Vagina (tissue), 2 donors: ENCODE data around the gene PLAGL2. TPM values are rescaled to one million over a fixed set of nuclear protein-coding genes. Genes with fewer than 3 reads are reported as not detected.

ENCODE experiments used
- DNase-seq, 2 donors: peaks; one replicate each; pipeline ENCODE4 v3.0.0-alpha.2; 2017; ENCODE audit errors: extremely low spot score in 2 of 2
- H3K27ac ChIP-seq: fragments of 200-600 bp; sonication (generic); one replicate; pipeline ENCODE4 v1.5.1; 2019
- H3K27me3 ChIP-seq: fragments of 200-600 bp; sonication (generic); one replicate; pipeline ENCODE4 v1.5.1; 2019
- H3K36me3 ChIP-seq, 2 donors: fragments of 200-600 bp; sonication (generic); one replicate each; pipeline ENCODE4 v1.5.1; 2017 to 2019
- H3K4me1 ChIP-seq: fragments of 200-600 bp; sonication (generic); one replicate; pipeline ENCODE4 v1.5.1; 2019
- H3K4me3 ChIP-seq, 2 donors: fragments of 200-600 bp; sonication (generic); 1 replicate in 1 of 2; 2 replicates in 1 of 2; pipeline ENCODE4 v1.5.1; 2016 to 2019
- H3K9me3 ChIP-seq: fragments of 200-600 bp; sonication (generic); one replicate; pipeline ENCODE4 v1.5.1; 2019
- POLR2A ChIP-seq, 2 donors: fragments of 450-650 bp; IDR thresholded peaks; one replicate each; pipeline ENCODE4 v1.6.1; 2017; ENCODE audit warnings: antibody characterized with exemption in 2 of 2, mild to moderate bottlenecking in 2 of 2, moderate library complexity in 2 of 2
- POLR2AphosphoS5 ChIP-seq, 2 donors: sonication (generic); formaldehyde crosslinking; IDR thresholded peaks; one replicate each; pipeline ENCODE4 v1.9.0; 2017; ENCODE audit warnings: antibody characterized with exemption in 2 of 2, mild to moderate bottlenecking in 2 of 2, low read depth in 1 of 2; ENCODE audit not compliant: insufficient read depth in 1 of 2
- intact Hi-C: fragments of 100-400 bp; cut with DNase I; formaldehyde crosslinking; loops from one replicate; pipeline ENCODE4 v1.15.1; 2023
- total RNA-seq: library from RNA; depleted of rRNA; stranded (reverse); fragments of >200 nt; gene quantifications from one replicate; pipeline ENCODE4 v1.2.3, GENCODE V29; 2016
- TF ChIP-seq, protein P1 (sequence below), 3 experiments: fragments of 450-650 bp in 2 of 3; fragments of 200-600 bp in 1 of 3; sonication (generic) in 1 of 3; IDR thresholded peaks; one replicate each; pipeline ENCODE4 v1.5.1; 2017 to 2019; ENCODE audit warnings: antibody characterized with exemption in 3 of 3, mild to moderate bottlenecking in 2 of 3, moderate library complexity in 2 of 3

PLAGL2 gene
- total RNA-seq, 1 donor from 2014 or later: 8.3 TPM

DNA sequence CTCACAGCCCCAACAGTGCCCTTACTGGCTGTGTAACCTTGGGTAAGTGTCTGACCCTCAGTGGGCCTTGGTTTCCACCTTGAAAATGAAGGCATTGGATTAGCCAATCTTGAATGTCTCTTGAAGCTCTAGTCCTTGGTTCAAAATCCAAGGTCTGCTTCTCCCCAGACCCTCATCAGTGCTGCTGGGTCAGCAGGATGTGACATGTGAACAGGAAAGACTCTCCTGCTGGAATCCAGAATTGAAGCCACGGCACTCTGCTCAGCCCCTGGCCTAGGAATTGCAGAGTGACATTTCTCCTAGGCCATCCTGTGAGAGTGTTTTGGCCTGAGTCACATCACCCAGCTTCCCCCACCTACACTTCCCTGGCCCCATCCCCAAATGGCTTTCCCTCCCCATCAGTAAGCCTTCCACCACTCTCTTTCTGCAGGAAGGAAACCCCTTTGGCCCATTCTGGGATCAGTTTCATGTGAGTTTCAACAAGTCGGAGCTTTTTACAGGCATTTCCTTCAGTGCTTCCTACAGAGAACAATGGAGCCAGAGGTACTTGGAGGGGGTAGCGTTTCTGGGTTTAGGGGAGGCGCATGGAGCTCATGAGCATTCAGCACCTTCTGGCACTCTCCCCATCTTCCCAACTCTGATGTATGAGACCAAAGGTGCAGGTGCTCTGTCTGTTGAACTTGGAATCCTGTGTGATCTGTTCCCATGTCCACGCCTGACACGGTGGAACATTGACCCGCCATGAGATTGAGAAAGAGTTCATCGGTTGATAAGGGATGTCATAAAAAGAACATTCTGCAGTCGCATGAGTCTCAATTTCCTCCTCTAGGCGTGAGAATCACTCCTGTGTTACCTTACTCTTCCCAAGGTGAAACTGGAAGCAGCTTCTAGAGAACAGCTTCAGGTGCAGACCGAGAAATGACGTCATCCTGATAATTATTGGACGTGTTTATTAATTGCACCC lies 8.9 kb upstream of the PLAGL2 start:
- no peak for DNase-seq
- peaks cover 0 to 22% of the 10 kb centered on the region in 2 donors for H3K36me3 ChIP-seq
- H3K27ac ChIP-seq: no peak overlapping the region
- H3K27me3 ChIP-seq: no peaks in the 10 kb centered on the region
- intact Hi-C loops: loop anchor here (10.0 kb wide), 1 partner anchor 248 kb away; no protein-coding TSS in a partner anchor
- no peaks in the 10 kb centered on the region for H3K9me3 ChIP-seq
- no peaks in the 10 kb centered on the region for H3K4me1 ChIP-seq
- H3K4me3 ChIP-seq: no peak overlapping the region
- no peak for TF ChIP-seq POLR2A (IDR thresholded peaks at IDR 0.05)
- TF ChIP-seq, protein P1, sequence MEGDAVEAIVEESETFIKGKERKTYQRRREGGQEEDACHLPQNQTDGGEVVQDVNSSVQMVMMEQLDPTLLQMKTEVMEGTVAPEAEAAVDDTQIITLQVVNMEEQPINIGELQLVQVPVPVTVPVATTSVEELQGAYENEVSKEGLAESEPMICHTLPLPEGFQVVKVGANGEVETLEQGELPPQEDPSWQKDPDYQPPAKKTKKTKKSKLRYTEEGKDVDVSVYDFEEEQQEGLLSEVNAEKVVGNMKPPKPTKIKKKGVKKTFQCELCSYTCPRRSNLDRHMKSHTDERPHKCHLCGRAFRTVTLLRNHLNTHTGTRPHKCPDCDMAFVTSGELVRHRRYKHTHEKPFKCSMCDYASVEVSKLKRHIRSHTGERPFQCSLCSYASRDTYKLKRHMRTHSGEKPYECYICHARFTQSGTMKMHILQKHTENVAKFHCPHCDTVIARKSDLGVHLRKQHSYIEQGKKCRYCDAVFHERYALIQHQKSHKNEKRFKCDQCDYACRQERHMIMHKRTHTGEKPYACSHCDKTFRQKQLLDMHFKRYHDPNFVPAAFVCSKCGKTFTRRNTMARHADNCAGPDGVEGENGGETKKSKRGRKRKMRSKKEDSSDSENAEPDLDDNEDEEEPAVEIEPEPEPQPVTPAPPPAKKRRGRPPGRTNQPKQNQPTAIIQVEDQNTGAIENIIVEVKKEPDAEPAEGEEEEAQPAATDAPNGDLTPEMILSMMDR (IDR thresholded peaks at IDR 0.05): no peak

DNA sequence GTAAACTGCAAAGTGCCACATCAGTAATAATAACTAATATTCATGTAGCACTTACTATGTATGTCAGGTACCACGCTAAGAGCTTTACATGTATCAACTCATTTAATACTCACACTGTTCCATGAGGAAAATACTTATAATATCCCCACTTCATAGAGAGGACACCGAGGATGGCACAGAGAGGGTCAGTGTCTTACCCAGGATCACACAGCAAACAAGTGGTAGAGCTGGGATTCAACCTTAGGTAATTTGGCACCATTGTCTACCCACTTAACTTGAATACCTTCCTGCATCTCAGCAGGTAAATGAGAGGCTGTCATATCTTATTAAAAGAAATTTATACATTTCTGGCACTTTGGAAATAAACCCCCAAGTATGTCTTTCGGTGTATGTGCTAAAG lies 8.2 kb upstream of the PLAGL2 start:
- H3K9me3 ChIP-seq: no peaks in the 10 kb centered on the region
- TF ChIP-seq, protein P1 (IDR thresholded peaks at IDR 0.05): no peak
- TF ChIP-seq POLR2A (IDR thresholded peaks at IDR 0.05): no peak
- TF ChIP-seq POLR2AphosphoS5 (IDR thresholded peaks at IDR 0.05; ENCODE audit: insufficient read depth in 1 of 2, low read depth in 1 of 2): no peak
- intact Hi-C loops: loop anchor here (10.0 kb wide), 1 partner anchor 249 kb away; no protein-coding TSS in a partner anchor
- no peak overlapping the region for H3K27ac ChIP-seq
- no peaks in the 10 kb centered on the region for H3K27me3 ChIP-seq
- no peak for DNase-seq
- no peak overlapping the region for H3K4me3 ChIP-seq
- H3K36me3 ChIP-seq: peaks cover 0 to 22% of the 10 kb centered on the region in 2 donors
- H3K4me1 ChIP-seq: no peaks in the 10 kb centered on the region

DNA sequence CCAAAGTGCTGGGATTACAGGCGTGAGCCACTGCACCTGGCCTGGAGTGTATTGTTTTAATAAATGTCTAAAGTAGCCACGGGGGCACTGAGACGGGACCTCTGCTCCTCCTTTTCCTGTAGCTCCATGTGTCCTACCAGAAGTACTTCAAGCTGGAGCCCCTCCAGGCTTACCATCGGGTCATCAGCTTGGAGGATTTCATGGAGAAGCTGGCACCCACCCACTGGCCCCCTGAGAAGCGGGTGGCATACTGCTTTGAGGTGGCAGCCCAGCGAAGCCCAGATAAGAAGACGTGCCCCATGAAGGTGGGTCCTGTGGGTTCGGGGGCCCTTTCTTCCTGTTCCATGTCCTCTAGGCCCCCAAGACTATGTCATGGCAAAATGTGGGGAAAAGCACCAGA lies 7.6 kb upstream of the PLAGL2 start:
- Histone ChIP-seq H3K27me3 (no peaks in the 10 kb centered on the region), H3K36me3 (peaks cover 0 to 22% of the 10 kb centered on the region in 2 donors), H3K27ac (no peak overlapping the region), H3K4me1 (no peaks in the 10 kb centered on the region), H3K9me3 (no peaks in the 10 kb centered on the region), H3K4me3 (no peak overlapping the region)
- TF ChIP-seq POLR2A (IDR thresholded peaks at IDR 0.05): no peak
- no peak for TF ChIP-seq POLR2AphosphoS5 (IDR thresholded peaks at IDR 0.05; ENCODE audit: insufficient read depth in 1 of 2, low read depth in 1 of 2)
- TF ChIP-seq, protein P1 (IDR thresholded peaks at IDR 0.05): no peak
- no peak for DNase-seq
- intact Hi-C loops: loop anchor here (10.0 kb wide), 1 partner anchor 250 kb away; no protein-coding TSS in a partner anchor

DNA sequence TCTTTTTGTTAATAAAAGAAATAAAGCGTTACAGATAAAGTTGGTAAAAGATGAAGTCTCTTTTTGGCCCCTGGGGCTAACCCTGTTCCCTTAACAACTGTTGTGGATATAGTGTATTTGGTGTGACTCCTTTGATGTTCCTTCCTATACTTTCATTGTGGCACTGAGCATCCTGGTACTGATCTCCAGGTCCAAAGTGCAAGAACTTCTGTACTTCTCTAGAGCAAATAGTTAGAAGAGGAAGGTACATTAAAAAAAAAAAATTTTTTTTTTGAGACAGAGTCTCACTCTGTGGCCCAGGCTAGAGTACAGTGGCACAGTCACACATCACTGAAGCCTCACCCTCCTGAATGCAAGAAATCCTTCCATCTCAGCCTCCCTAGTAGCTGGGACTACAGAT lies 6.3 kb upstream of the PLAGL2 start:
- H3K36me3 ChIP-seq: peaks cover 0 to 22% of the 10 kb centered on the region in 2 donors
- intact Hi-C loops: loop anchor here (10.0 kb wide), 1 partner anchor 251 kb away; no protein-coding TSS in a partner anchor

More for the DNA sequence above, 6.3 kb upstream of the PLAGL2 start:
- Histone ChIP-seq H3K4me1 (peaks cover 11% of the 10 kb centered on the region), H3K27ac (no peak overlapping the region), H3K4me3 (no peak overlapping the region), H3K9me3 (no peaks in the 10 kb centered on the region), H3K27me3 (no peaks in the 10 kb centered on the region)
- DNase-seq: no peak
- TF ChIP-seq, protein P1 (IDR thresholded peaks at IDR 0.05): no peak
- TF ChIP-seq POLR2AphosphoS5 (IDR thresholded peaks at IDR 0.05; ENCODE audit: insufficient read depth in 1 of 2, low read depth in 1 of 2) (no peak), POLR2A (IDR thresholded peaks at IDR 0.05) (no peak)
